Heart left ventricle (tissue), 13 donors: ENCODE data around the gene LRP1B.

Experiments used
- CTCF ChIP-seq, 12 donors: fragments of 200-600 bp; sonication (generic) in 4 of 12; IDR thresholded peaks; one replicate each; pipeline versions ENCODE4 v1.5.0 to v1.8.0; 2018 to 2022; ENCODE audit warnings: antibody characterized with exemption in 12 of 12, mild to moderate bottlenecking in 5 of 12
- POLR2A ChIP-seq, 2 donors: fragments of 450-650 bp; IDR thresholded peaks; one replicate each; pipeline ENCODE4 v1.6.1; 2017; ENCODE audit warnings: antibody characterized with exemption in 2 of 2, mild to moderate bottlenecking in 2 of 2, moderate library complexity in 2 of 2
- donor health status: ischemic (EF 13 %, LVEDD 7.1; RV severe dilation, severe dysfunction).
- donor health status: DM: no; HTN: yes; CAD: no.
- donor health status: DM: no; HTN: no; CAD: no.
- donor health status: ischemic (EF 25% LVEDD 6.9; RV normal size, moderate dysfunction).
- donor health status: ischemic (EF 25% LVEDD 5.7; RV mildly dilated, moderate dysfunction).
- donor health status: ischemic (EF 35%, LVEDD 5.7; RV mildly dilated, moderate dysfunction).
- donor health status: nonischemic (EF 11% LVEDD 7.7; RV severe dilation, severe dysfunction).
- donor health status: DM: yes; HTN: yes; CAD: no.
- donor health status: PGD.
- donor health status: ischemic (EF 29% LVEDD 5.4; RV normal size, mild dysfunction).
- donor health status: nonischemic (EF 23%, LVEDD 6.1; RV moderate dilation, normal function).

GRCh38 chr2:141653184-141653583 lies 477.6 kb downstream of the LRP1B start:
- TF ChIP-seq POLR2A (IDR thresholded peaks at IDR 0.05): no peak
- no peak for TF ChIP-seq CTCF (IDR thresholded peaks at IDR 0.05)
